CD14-positive monocyte (primary cell): ENCODE results near the gene C6orf47. TPM values are rescaled to one million over a fixed set of nuclear protein-coding genes. Genes with fewer than 3 reads are reported as not detected.

ENCODE experiments used
- DNase-seq, 3 donors: peaks; one replicate each; pipeline ENCODE4 v3.0.0-alpha.2; 2011 to 2022
- H2AFZ ChIP-seq: 2 replicates; pipeline ENCODE4 v1.6.0; 2012; ENCODE audit warnings: mild to moderate bottlenecking, low read depth, low read length, inconsistent platforms; ENCODE audit not compliant: insufficient read depth, poor library complexity, severe bottlenecking
- H3K27ac ChIP-seq, 2 donors: 1 replicate in 1 of 2; 2 replicates in 1 of 2; pipeline ENCODE4 v1.5.1; 2012 to 2013; ENCODE audit warnings: low read length in 2 of 2, control low read depth in 1 of 2, inconsistent platforms in 1 of 2, low read depth in 1 of 2, mild to moderate bottlenecking in 1 of 2
- H3K27me3 ChIP-seq, 2 donors: one replicate each; pipeline versions ENCODE4 v1.6.0 to v1.6.1; 2011 to 2013; ENCODE audit warnings: low read length in 2 of 2; ENCODE audit not compliant: control insufficient read depth in 2 of 2, insufficient read depth in 2 of 2
- H3K36me3 ChIP-seq, 2 donors: replicated peaks in 1 of 2; 1 replicate in 1 of 2; 2 replicates in 1 of 2; pipeline versions ENCODE4 v1.5.1 to v1.6.1; 2012 to 2013; ENCODE audit warnings: low read length in 2 of 2, control low read depth in 1 of 2, inconsistent platforms in 1 of 2, mild to moderate bottlenecking in 1 of 2; ENCODE audit not compliant: insufficient read depth in 2 of 2, control insufficient read depth in 1 of 2
- H3K4me1 ChIP-seq, 2 donors: 1 replicate in 1 of 2; 2 replicates in 1 of 2; pipeline versions ENCODE4 v1.5.1 to v1.6.1; 2012 to 2013; ENCODE audit warnings: low read length in 2 of 2, control low read depth in 1 of 2, inconsistent platforms in 1 of 2, mild to moderate bottlenecking in 1 of 2, moderate library complexity in 1 of 2; ENCODE audit not compliant: insufficient read depth in 2 of 2, control insufficient read depth in 1 of 2
- H3K4me2 ChIP-seq: replicated peaks from 2 replicates; pipeline ENCODE3; 2012; ENCODE audit warnings: low read length, moderate library complexity, mild to moderate bottlenecking; ENCODE audit not compliant: poor library complexity, severe bottlenecking; ENCODE audit errors: extremely low read depth
- H3K4me3 ChIP-seq, 3 experiments: fragments of 200-600 bp in 1 of 3; sonication (generic) in 1 of 3; replicated peaks in 1 of 3; 1 replicate in 2 of 3; 2 replicates in 1 of 3; pipeline ENCODE4 v1.5.1; 2011 to 2013; ENCODE audit warnings: low read length in 3 of 3, mild to moderate bottlenecking in 3 of 3, control low read depth in 2 of 3, low read depth in 2 of 3, inconsistent platforms in 1 of 3, moderate library complexity in 1 of 3
- H3K79me2 ChIP-seq: 2 replicates; pipeline ENCODE4 v1.6.0; 2012; ENCODE audit warnings: mild to moderate bottlenecking, control low read depth, inconsistent platforms, low read length, moderate library complexity; ENCODE audit not compliant: insufficient read depth
- H3K9ac ChIP-seq: 2 replicates; pipeline ENCODE4 v1.6.0; 2017; ENCODE audit warnings: low read length, mild to moderate bottlenecking; ENCODE audit not compliant: insufficient read depth, poor library complexity, severe bottlenecking
- H3K9me3 ChIP-seq, 2 donors: replicated peaks in 1 of 2; 1 replicate in 1 of 2; 2 replicates in 1 of 2; pipeline versions ENCODE4 v1.5.1 to v1.6.1; 2012 to 2013; ENCODE audit warnings: low read length in 2 of 2, control low read depth in 1 of 2; ENCODE audit not compliant: control insufficient read depth in 1 of 2, insufficient read depth in 1 of 2
- H4K20me1 ChIP-seq: 2 replicates; pipeline ENCODE4 v1.6.0; 2012; ENCODE audit warnings: mild to moderate bottlenecking, low read length, control low read depth, moderate library complexity; ENCODE audit not compliant: insufficient read depth
- H3K27ac Mint-ChIP-seq, 7 donors: one replicate each; pipeline ENCODE4 v1.8.0; 2020; ENCODE audit warnings: mild to moderate bottlenecking in 7 of 7, mixed read lengths in 7 of 7, moderate library complexity in 6 of 7, inconsistent platforms in 2 of 7
- H3K27me3 Mint-ChIP-seq, 3 donors: one replicate each; pipeline ENCODE4 v1.8.0; 2021 to 2022; ENCODE audit warnings: low read depth in 3 of 3, mild to moderate bottlenecking in 3 of 3, mixed read lengths in 3 of 3, moderate library complexity in 3 of 3, inconsistent platforms in 1 of 3
- H3K36me3 Mint-ChIP-seq, 2 donors: one replicate each; pipeline ENCODE4 v1.8.0; 2020; ENCODE audit warnings: mixed read lengths in 2 of 2, inconsistent platforms in 1 of 2, mild to moderate bottlenecking in 1 of 2
- H3K4me1 Mint-ChIP-seq: one replicate; pipeline ENCODE4 v1.8.0; 2020; ENCODE audit warnings: mild to moderate bottlenecking, mixed read lengths
- H3K4me3 Mint-ChIP-seq, 2 donors: one replicate each; pipeline ENCODE4 v1.8.0; 2020; ENCODE audit warnings: mild to moderate bottlenecking in 2 of 2, mixed read lengths in 2 of 2, moderate library complexity in 1 of 2
- H3K9me3 Mint-ChIP-seq, 7 donors: one replicate each; pipeline ENCODE4 v1.8.0; 2020 to 2022; ENCODE audit warnings: mixed read lengths in 7 of 7, mild to moderate bottlenecking in 6 of 7, moderate library complexity in 6 of 7, inconsistent platforms in 2 of 7
- CTCF ChIP-seq: fragments of 200-600 bp; IDR thresholded peaks from one replicate; pipeline ENCODE4 v1.8.0; 2022; ENCODE audit warnings: antibody characterized with exemption, mild to moderate bottlenecking
- WGBS: methylation state at CpG from one replicate; pipeline ENCODE4 v1.1.5; 2013; ENCODE audit warnings: missing lambda C conversion rate; ENCODE audit not compliant: insufficient coverage; 5-methylcytosine and 5-hydroxymethylcytosine counted together
- intact Hi-C, 2 donors: fragments of 100-400 bp; cut with micrococcal nuclease; formaldehyde crosslinking; loops; one replicate each; pipeline versions ENCODE4 v1.15.0 to v1.15.1; 2023
- polyA plus RNA-seq, 3 donors: library from polyadenylated mRNA; depleted of rRNA in 1 of 3; unstranded in 2 of 3; stranded (reverse) in 1 of 3; fragments of 300-500 nt in 2 of 3; fragments of >200 nt in 1 of 3; fragmentation: Illumina TruSeq in 2 of 3; gene quantifications; 1 replicate in 2 of 3; 2 replicates in 1 of 3; pipeline ENCODE4 v1.2.3, GENCODE V29; 2012 to 2021

Gene C6orf47
- polyA plus RNA-seq, 3 donors: 8.0 to 23.4 (median 18.1) TPM

GRCh38 chr6:31658983-31659648, 1.5 kb downstream of the C6orf47 start:
- peaks cover 26% of the 10 kb centered on the region for H4K20me1 ChIP-seq
- Mint-ChIP-seq H3K4me1 (peaks cover 74% of the 10 kb centered on the region), H3K4me3 (peak overlapping the region; percentile 93 to 97), H3K27ac (peak overlapping the region; percentile 92 to 97 (median 95)), H3K36me3 (peaks cover 43 to 71% of the 10 kb centered on the region in 2 donors), H3K27me3 (peaks cover 0 to 4% (median 0%) of the 10 kb centered on the region in 3 donors), H3K9me3 (peaks cover 0 to 2% (median 0%) of the 10 kb centered on the region in 7 donors)
- TF ChIP-seq CTCF: no peak
- no peaks in the 10 kb centered on the region for H3K9me3 ChIP-seq
- H2AFZ ChIP-seq: no peak overlapping the region
- peak overlapping the region; percentile 77 for H3K9ac ChIP-seq
- peaks cover 15 to 57% of the 10 kb centered on the region in 2 donors for H3K36me3 ChIP-seq
- no peak for DNase-seq
- WGBS: 95% methylated on average over 12 of the region's 13 CpGs
- intact Hi-C loops: no loop called here
- no peaks in the 10 kb centered on the region for H3K27me3 ChIP-seq
- peaks cover 50 to 68% of the 10 kb centered on the region in 2 donors for H3K4me1 ChIP-seq
- peak overlapping the region; percentile 87 for H3K4me2 ChIP-seq
- H3K79me2 ChIP-seq: peaks cover 87% of the 10 kb centered on the region
- H3K27ac ChIP-seq: peak overlapping the region; percentile 70 to 80
- peak overlapping the region in 2 of 3 experiments; percentile 71 to 89 for H3K4me3 ChIP-seq

DNA sequence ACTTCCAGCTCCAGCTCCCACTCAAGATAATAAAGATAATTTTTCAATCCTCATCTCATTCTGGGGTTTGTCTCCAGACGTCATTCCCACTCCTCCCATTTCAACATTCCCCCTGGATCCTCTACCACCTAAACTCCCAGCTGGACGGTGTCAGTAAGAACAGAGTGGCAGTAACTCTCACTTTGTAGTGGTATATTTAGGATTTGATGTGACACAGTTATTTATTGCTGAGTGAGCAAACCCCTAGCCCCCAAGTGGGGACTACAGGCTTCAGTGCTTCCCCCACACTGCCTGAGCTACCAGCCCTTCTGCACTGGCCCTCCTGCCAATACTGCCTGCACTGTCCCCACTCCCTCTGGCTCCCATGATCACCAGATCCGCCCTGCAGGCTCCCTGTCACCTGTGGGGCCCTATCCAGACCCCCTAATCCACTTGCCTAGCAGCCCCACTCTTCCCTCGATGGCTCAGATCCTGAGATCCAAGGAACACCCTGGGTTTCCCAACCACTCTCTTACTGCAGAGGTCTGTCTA, 2.4 kb downstream of the C6orf47 start:
- Histone ChIP-seq H3K4me1 (peaks cover 50 to 68% of the 10 kb centered on the region in 2 donors), H2AFZ (no peak overlapping the region), H3K27ac (peak overlapping the region in 1 of 2 donors; percentile 80), H3K4me3 (peak overlapping the region in 1 of 3 experiments; percentile 18), H3K36me3 (peaks cover 15 to 49% of the 10 kb centered on the region in 2 donors), H3K9me3 (no peaks in the 10 kb centered on the region), H4K20me1 (peaks cover 26% of the 10 kb centered on the region), H3K27me3 (no peaks in the 10 kb centered on the region), H3K4me2 (peak overlapping the region; percentile 25), H3K9ac (no peak overlapping the region), H3K79me2 (peaks cover 86% of the 10 kb centered on the region)
- 94% methylated on average over 2 of the region's 4 CpGs for WGBS
- DNase-seq: no peak
- peaks cover 36 to 62% of the 10 kb centered on the region in 2 donors for H3K36me3 Mint-ChIP-seq
- peaks cover 0 to 4% (median 0%) of the 10 kb centered on the region in 3 donors for H3K27me3 Mint-ChIP-seq
- H3K4me1 Mint-ChIP-seq: peaks cover 70% of the 10 kb centered on the region
- H3K27ac Mint-ChIP-seq: peak overlapping the region in 5 of 7 donors; percentile 25 to 84 (median 66)
- H3K9me3 Mint-ChIP-seq: peaks cover 0 to 2% (median 0%) of the 10 kb centered on the region in 7 donors
- no peak for TF ChIP-seq CTCF
- no peak overlapping the region for H3K4me3 Mint-ChIP-seq
- intact Hi-C loops: no loop called here
